HL-60 (cell line): ENCODE data around the gene MDM2.

ENCODE experiments used
- DNase-seq, 2 experiments: peaks; one replicate each; pipeline ENCODE4 v3.0.0-alpha.2; 2010 to 2020; ENCODE audit warnings: low read depth in 1 of 2, low spot score in 1 of 2
- H3K27ac ChIP-seq: fragments of 250-450 bp; sonication (Bioruptor Pico); replicated peaks from 2 replicates; pipeline ENCODE4 v1.5.1; 2020; ENCODE audit warnings: mild to moderate bottlenecking, moderate library complexity
- H3K27me3 ChIP-seq: fragments of 250-450 bp; sonication (Bioruptor Pico); 2 replicates; pipeline ENCODE4 v1.5.1; 2021; ENCODE audit warnings: mild to moderate bottlenecking, moderate library complexity; ENCODE audit not compliant: insufficient read depth, poor library complexity, severe bottlenecking
- H3K4me3 ChIP-seq: replicated peaks from 2 replicates; pipeline ENCODE4 v1.5.1; 2011; ENCODE audit warnings: mild to moderate bottlenecking, control low read depth, low read length; ENCODE audit not compliant: insufficient read depth
- GABPA ChIP-seq: IDR thresholded peaks from 2 replicates; pipeline ENCODE4 v1.6.1; 2012; ENCODE audit warnings: low read depth
- POLR2AphosphoS5 ChIP-seq: IDR thresholded peaks from 2 replicates; pipeline ENCODE4 v1.6.1; 2012; ENCODE audit warnings: low read depth
- REST ChIP-seq: IDR thresholded peaks from 2 replicates; pipeline ENCODE4 v1.6.1; 2012; ENCODE audit warnings: low read depth; ENCODE audit not compliant: insufficient replicate concordance
- SPI1 ChIP-seq: IDR thresholded peaks from 2 replicates; pipeline ENCODE4 v1.6.1; 2012; ENCODE audit warnings: low read depth, mild to moderate bottlenecking, borderline replicate concordance
- TF ChIP-seq, protein P1 (sequence below): IDR thresholded peaks from one replicate; pipeline ENCODE4 v1.5.1; 2011; ENCODE audit warnings: low read length, control low read depth, inconsistent platforms; ENCODE audit not compliant: insufficient read depth

The MDM2 gene

DNA sequence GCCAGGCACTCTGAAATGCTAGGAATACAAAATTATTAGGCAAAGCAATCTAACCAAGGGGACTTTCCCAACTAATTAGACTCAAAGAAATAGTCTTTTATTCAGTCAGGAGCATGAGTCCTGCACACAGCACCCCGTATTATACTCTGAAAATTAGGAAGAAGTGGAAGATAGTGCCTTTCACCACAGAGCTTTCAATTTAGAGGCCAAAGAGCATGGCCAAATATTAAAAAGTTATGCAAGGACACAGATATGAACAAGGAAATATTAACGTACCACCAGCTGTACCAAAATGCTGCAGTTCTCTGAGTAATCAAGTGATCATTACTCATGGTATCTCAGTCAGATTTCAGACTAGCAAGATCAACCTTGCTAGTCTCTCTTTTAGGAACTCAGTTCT is 22.6 kb upstream of the MDM2 start:
- no peak overlapping the region for H3K27ac ChIP-seq
- H3K27me3 ChIP-seq, result no peaks in the 10 kb centered on the region
- DNase-seq, result no peak
- no peak for TF ChIP-seq POLR2AphosphoS5
- H3K4me3 ChIP-seq, result no peak overlapping the region

- H3K27me3 ChIP-seq, result no peaks in the 10 kb centered on the region
- DNase-seq, result no peak
- no peak overlapping the region for H3K27ac ChIP-seq
- TF ChIP-seq, protein P1, sequence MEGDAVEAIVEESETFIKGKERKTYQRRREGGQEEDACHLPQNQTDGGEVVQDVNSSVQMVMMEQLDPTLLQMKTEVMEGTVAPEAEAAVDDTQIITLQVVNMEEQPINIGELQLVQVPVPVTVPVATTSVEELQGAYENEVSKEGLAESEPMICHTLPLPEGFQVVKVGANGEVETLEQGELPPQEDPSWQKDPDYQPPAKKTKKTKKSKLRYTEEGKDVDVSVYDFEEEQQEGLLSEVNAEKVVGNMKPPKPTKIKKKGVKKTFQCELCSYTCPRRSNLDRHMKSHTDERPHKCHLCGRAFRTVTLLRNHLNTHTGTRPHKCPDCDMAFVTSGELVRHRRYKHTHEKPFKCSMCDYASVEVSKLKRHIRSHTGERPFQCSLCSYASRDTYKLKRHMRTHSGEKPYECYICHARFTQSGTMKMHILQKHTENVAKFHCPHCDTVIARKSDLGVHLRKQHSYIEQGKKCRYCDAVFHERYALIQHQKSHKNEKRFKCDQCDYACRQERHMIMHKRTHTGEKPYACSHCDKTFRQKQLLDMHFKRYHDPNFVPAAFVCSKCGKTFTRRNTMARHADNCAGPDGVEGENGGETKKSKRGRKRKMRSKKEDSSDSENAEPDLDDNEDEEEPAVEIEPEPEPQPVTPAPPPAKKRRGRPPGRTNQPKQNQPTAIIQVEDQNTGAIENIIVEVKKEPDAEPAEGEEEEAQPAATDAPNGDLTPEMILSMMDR, result no peak
- no peak for TF ChIP-seq SPI1
- no peak for TF ChIP-seq GABPA
- no peak for TF ChIP-seq REST
- no peak for TF ChIP-seq POLR2AphosphoS5
- no peak overlapping the region for H3K4me3 ChIP-seq
Observed at GRCh38 chr12:68785823-68786222, 22.2 kb upstream of the MDM2 start.

DNA sequence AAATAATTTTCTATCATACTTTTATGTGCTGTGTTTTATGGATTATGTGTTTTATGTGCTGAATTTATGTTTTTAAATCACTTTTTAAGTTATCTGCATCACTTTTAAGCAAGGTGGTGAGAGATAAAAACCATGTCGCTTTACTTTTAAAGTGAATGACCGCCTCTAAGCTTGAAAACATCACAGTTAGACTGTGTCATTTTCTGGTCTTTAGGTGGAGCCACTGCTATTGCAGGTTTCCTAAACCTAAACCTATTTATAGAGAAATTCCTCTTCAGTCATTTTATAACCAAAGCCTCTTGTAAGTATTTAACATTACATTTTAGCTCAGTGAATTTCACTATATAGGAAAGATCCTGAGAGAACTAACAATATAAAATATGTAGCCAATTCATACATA is 21.0 kb upstream of the MDM2 start:
- TF ChIP-seq SPI1 (no peak), GABPA (no peak), POLR2AphosphoS5 (no peak)
- H3K27ac ChIP-seq, result peak overlapping the region; percentile 79
- DNase-seq, result peak in 1 of 2 experiments; percentile 17
- no peaks in the 10 kb centered on the region for H3K27me3 ChIP-seq
- H3K4me3 ChIP-seq, result no peak overlapping the region

GRCh38 chr12:68788554-68789143 is 19.3 kb upstream of the MDM2 start:
- TF ChIP-seq GABPA (no peak), POLR2AphosphoS5 (no peak), REST (no peak), SPI1 (no peak)
- TF ChIP-seq, protein P1, result no peak
- no peak for DNase-seq
- H3K27ac ChIP-seq, result no peak overlapping the region
- H3K27me3 ChIP-seq, result no peaks in the 10 kb centered on the region
- H3K4me3 ChIP-seq, result no peak overlapping the region

GRCh38 chr12:68789144-68789878 is 18.7 kb upstream of the MDM2 start:
- no peak overlapping the region for H3K27ac ChIP-seq
- no peak for DNase-seq
- no peak for TF ChIP-seq REST
- TF ChIP-seq SPI1, result no peak
- TF ChIP-seq POLR2AphosphoS5, result no peak
- TF ChIP-seq, protein P1, result no peak
- TF ChIP-seq GABPA, result no peak

More at GRCh38 chr12:68789144-68789878, 18.7 kb upstream of the MDM2 start:
- no peak overlapping the region for H3K4me3 ChIP-seq
- H3K27me3 ChIP-seq, result no peaks in the 10 kb centered on the region
